VCaP (cell line): ENCODE data around the gene TMPRSS11D.

Source experiments
- H3K27ac ChIP-seq: fragments of 450-650 bp; 2 replicates; pipeline ENCODE4 v1.5.1; 2017
- TF ChIP-seq, protein P1 (sequence below): fragments of 450-650 bp; conservative IDR thresholded peaks from 2 replicates; pipeline ENCODE4 v1.5.1; 2017; ENCODE audit warnings: mild to moderate bottlenecking, moderate library complexity

Gene TMPRSS11D

DNA sequence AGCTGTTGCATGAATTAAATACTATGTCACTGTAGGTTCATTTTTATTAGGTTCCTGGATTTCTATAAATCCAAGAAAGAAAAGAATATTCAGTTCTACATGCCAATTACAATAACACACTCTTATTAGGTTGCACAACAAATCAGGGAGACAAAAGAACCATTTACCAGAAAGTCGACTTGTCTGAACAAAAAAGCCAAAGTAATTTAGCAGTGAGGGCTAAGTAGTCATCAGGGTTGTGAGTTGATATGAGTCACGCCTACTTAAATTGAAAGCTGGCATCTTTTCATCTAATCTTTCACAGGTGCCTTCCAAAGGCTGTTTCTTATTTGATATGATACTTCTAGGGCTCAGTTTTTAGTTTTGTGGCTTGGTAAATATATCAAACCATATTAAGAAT, 104.2 kb downstream of the TMPRSS11D start:
- TF ChIP-seq, protein P1, sequence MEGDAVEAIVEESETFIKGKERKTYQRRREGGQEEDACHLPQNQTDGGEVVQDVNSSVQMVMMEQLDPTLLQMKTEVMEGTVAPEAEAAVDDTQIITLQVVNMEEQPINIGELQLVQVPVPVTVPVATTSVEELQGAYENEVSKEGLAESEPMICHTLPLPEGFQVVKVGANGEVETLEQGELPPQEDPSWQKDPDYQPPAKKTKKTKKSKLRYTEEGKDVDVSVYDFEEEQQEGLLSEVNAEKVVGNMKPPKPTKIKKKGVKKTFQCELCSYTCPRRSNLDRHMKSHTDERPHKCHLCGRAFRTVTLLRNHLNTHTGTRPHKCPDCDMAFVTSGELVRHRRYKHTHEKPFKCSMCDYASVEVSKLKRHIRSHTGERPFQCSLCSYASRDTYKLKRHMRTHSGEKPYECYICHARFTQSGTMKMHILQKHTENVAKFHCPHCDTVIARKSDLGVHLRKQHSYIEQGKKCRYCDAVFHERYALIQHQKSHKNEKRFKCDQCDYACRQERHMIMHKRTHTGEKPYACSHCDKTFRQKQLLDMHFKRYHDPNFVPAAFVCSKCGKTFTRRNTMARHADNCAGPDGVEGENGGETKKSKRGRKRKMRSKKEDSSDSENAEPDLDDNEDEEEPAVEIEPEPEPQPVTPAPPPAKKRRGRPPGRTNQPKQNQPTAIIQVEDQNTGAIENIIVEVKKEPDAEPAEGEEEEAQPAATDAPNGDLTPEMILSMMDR, result no peak
- no peak overlapping the region for H3K27ac ChIP-seq

DNA sequence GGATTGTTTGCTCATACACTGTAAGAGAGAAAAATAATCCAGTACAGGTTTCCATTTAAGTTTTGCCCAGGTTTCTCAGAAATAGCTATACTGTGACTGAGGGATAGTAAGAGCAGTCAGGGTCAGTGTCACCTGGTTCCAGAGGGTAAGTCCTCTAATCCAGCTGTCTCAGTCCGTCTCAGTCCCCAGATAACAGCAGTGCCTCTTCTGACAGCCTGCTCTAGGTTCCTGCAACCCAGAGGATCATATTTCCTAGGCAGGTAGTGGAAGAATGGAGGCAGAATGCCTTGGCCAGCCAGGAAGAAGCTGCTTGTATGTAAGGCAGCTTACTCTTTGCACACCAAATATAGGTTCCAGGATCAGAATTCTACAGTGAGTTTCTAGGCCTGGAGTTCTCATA, 107.1 kb downstream of the TMPRSS11D start:
- TF ChIP-seq, protein P1, result no peak
- H3K27ac ChIP-seq, result no peak overlapping the region
